NCI-H1105 (cell line): ENCODE data around the gene CACFD1.

Experiments used
- DNase-seq: peaks from one replicate; lab custom pipeline; 2025; lab: John Stamatoyannopoulos, UW

CACFD1 gene

DNA sequence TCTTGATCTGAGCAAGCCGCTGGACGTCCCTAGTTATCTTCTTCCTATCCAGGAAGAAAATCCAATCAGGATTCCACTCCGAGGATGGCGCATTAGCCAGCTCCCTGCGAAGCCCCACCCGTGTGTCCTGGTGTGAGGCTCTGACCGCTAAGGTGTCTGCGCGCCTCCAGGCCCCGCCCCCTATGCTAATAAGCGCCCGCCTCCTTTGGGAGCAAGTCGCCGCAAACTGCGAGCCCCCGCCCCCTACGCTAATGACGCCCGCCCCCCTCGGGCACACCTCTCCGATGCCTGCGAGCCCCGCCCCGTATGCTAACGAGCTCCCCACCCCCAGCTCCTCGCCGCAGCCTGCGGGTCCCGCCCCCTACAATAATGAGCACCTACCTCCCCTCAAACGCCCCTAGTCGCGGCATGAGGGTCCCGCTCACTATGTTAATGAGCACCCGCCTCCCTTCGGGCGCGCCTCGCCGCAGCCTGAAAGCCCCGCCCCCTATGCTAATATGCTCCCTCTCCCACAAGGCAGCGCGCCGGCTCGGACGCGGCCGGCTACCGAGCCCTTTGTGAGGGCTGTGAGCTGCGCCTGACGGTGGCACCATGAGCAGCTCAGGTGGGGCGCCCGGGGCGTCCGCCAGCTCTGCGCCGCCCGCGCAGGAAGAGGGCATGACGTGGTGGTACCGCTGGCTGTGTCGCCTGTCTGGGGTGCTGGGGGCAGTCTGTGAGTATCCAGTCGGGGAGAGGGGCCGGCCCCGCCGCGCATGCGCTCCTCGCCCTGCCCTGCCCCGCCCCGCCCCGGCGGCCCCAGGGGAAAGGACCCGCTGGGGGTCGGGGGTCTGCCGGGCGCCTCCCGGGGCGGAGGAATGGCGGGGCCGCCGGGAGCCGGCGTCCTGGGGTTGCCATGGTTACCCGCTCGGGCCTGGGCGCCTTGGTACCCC is at the start of gene CACFD1:
Gene CACFD1 (plus strand): TSS at position 503 of the 929 bp plus-strand sequence. CDS start 89 bp downstream, at position 592.
- DNase-seq, result peak; percentile 96

DNA sequence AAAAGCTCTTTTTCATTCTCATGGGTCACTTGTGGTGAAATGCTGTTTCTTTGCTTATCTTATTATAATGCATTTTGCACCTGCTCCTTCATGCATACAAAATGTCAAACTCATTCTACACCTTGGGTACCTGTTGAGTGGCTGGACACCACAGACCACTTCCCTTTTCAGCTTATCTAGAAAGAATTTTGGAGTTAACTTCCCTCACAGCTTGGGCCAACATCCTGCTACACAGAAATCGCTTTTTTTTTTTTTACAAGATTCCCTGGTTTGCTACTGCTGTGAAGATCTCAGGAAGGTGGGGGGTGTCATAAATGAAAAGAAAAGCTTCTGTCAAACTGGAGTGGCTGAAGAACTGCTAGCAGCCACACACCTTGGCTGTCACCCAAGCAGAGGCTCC is 44.6 kb upstream of the CACFD1 start:
- no peak for DNase-seq

DNA sequence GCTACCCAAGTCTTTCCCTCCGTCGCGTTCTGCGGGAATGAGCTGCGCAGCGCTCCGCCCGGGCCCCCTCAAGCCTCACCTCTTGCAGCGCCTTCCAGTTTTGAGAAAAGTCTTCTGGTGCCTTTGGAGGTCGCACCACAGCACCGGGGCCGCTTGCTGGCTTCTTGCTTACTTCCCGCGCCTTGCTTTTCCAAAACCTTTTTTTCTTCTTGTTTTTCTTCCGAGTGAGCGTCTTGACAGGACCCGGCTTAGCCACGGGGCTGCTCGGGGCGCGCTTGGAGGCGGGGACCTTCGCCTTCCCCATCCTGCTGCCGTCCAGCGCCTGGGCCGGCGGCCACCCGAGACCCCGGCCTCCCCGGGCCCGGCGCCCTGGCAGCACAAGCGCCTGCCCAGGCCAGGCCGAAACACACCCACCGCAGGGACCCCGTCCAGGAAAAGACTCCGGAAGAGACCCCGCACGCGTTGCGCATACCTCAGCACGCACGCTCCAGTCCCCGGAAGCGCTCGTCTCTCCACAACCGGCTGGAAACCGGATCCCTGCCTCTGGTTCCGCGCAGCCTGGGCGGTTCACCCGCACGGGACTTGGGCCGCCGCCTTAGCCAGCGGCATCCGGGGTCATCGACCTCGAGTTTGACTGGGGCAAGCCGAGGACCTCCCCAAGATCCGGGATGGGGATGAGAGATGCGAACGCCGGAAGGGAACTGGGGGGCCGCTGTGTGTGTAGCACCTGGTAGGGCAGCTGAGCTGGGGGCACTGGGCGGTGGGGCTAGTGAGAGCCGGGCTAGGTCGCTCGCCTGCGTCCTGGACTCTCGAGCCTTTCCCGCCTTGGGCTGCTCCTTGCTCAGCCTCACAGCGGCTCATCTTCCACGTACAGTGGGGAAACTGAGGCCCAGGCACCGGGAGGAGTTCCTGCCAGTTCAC is 42.0 kb upstream of the CACFD1 start, which contains the start of gene REXO4:
Gene REXO4 (minus strand): TSS at position 470 of the 921 bp plus-strand sequence. CDS start 166 bp downstream, at position 304.
- peak; percentile 74 for DNase-seq

DNA sequence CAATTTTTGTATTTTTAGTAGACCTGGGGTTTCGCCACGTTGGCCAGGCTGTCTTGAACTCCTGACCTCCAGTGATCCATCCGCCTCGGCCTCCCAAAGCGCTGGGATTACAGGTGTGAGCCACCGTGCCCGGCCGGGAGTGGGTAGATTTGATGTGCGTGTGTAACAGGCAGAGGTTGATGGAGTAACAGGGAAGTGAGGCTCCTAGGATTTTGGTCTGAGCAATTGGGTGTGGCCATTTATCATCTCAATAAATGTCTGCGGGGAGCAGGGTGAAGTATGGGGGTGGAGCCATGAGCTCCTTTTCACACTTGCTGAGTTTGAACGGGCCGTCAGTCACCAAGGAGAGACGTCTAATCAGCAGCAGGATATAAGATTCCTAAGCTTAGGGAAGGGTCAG is 40.8 kb upstream of the CACFD1 start:
- DNase-seq, result no peak

DNA sequence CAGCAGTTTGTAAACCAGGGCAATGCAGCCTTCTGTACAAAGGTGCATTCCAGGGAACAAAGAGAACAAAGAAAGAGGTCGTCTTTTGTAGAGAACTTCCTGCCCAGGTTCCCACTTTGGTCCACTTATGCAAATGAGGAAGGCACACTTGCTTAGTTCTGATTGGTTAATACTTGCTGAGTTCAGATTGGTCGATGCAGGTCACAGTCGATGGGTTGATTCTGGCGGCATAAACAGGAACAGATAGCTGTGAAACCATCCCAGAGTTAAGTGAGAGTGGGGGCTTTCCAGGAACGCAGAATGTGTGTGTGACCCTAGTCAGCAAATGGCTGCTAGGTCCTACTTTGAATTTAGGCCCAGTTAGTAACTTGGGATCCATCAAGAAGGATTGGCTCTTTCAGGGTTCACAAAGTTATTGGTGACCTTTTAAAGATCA is 39.4 kb upstream of the CACFD1 start:
- DNase-seq, result no peak

DNA sequence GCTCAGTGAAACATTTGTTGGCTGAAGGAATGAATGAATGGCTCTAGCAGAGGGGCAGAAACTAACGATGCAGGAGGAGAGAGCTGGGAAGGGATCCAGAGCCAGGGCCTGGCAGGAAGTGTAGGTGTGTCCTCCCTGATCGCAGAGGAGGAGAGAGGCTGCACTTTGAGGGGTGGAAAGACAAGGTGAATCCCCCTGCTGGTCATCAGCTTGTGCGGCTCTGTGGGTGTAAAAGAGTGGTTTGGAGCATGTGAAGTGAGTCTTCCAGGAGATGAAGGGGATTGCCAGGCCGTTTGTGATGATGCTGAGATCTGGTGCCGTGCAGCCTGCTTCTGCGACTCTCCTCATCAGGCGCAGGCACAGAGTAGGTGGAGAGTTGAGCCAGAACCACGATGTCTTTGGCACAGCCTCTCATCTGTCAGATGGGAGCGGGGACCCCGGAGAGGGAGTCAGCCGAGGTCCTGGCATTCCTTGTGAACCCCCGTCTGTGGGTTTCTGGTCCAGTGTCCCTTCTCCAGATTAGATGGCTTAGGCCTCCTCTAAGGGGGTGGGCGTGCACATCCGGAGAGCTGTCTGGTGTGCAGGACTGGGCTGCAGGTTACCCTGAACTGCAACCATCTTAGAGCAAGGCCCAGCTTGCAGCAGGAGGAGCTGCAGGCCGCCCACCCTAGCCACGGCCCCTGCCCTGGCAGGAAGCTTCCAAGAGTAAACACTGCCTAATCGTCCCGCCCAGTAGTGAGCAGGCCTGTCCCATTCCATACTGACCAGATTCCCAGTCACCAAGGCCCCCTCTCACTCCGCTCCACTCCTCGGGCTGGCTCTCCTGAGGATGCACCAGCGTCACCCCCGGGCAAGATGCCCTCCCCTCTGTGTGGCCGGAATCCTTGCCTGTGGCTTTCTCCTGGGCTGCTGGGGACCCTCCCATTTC is 37.9 kb upstream of the CACFD1 start, which contains the start of gene ADAMTS13:
Gene ADAMTS13 (plus strand): TSS at position 753 of the 928 bp plus-strand sequence. CDS start 77 bp downstream, at position 830.
- no peak for DNase-seq

DNA sequence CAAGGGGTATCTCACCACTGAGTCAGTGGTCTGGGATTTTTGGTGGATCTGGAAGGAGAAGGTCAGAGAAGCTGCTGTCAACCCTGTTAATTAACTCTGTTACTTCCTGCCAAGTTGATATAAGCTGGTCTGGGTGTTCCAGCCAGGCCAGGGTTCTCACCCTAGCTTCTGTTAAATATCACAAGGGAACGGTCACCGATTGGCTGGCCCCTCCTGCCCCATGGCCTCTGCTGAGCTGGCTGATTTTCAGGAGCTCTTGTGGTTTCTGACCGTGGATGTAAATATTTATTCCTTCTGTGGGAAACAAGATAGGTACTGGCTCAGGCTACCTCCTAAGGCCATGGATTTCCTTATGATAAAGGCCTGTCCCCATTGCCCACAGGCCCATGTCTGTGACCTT is 36.6 kb upstream of the CACFD1 start:
- DNase-seq, result no peak

DNA sequence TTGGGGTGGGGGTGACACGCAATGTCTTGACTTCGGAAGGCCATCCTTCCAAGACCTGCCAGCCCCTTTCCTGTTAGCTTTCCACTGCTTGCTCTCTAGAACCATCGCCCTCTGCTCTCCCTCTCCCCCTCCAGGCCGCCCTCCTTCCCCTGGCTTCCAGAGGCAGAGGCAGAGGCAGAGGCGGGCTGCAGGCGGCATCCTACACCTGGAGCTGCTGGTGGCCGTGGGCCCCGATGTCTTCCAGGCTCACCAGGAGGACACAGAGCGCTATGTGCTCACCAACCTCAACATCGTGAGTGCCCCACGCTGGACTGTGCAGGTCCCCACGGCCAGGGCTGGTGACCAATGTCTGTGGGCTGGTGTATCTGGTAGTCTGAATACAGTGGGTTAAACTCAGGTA is 35.6 kb upstream of the CACFD1 start:
- DNase-seq, result no peak

DNA sequence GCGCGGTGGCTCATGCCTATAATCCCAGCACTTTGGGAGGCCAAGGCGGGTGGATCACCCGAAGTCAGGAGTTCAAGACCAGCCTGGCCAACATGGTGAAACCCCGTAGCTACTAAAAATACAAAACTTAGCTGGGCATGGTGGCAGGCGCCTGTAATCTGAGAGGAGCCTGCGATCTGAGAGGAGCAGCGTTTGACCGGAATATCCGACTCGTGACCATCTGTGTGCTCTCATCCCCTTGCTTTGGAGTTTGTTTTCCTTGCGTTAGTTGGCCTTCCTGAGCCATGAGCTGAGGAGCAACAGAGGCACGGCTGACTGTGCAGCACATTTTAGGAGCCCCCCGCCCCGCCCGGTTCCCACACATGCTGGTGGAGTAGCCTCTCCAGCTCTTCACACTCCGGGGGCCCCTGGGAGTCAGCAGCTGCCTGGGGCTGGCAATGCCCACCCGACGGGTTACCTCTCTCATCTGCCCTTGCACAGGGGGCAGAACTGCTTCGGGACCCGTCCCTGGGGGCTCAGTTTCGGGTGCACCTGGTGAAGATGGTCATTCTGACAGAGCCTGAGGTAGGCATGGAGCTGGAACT is 34.6 kb upstream of the CACFD1 start:
- no peak for DNase-seq

DNA sequence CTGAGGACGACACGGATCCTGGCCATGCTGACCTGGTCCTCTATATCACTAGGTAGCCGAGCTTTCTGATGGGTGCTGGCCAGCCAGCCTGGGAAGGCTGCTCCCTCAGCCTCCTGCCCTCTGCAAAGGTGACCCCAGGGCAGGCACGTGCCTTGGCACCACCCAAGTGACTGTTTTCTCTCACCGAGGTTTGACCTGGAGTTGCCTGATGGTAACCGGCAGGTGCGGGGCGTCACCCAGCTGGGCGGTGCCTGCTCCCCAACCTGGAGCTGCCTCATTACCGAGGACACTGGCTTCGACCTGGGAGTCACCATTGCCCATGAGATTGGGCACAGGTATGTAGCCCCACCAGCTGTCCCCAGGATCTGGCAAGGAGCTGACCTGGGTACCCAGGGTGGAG is 33.8 kb upstream of the CACFD1 start:
- no peak for DNase-seq

DNA sequence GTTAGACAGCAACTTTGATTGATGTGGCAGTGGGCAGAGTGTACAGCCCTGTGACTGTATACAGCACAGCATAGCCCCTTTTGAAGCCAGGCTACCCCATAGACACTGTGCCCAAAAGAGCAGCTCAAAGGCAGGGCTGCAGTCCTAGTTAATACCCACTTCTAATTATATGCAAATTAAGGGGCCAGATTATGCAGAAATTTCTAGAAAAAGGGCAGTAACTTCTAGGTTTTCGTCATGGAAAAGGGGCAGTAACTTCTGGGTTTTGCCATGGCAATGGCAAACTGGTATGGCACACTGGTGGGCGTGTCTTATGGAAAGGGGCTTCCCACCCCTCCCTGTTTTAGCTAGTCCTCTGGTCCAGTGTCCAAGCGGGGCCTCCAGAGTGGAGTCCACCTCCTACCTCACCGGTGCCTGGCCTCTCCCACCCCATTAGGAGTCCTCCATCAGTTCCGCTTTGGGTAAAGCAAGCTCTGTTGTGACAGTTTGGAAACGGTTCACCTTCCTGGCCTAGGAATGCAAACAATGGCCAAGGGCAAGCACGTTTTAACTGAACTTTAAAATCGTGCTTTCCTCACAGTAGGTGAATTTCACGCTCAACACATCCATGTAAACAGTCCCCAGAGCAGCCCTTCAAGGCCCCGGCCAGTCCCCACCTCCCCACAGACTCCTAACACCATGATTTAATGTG is 32.0 kb upstream of the CACFD1 start:
- DNase-seq, result no peak

DNA sequence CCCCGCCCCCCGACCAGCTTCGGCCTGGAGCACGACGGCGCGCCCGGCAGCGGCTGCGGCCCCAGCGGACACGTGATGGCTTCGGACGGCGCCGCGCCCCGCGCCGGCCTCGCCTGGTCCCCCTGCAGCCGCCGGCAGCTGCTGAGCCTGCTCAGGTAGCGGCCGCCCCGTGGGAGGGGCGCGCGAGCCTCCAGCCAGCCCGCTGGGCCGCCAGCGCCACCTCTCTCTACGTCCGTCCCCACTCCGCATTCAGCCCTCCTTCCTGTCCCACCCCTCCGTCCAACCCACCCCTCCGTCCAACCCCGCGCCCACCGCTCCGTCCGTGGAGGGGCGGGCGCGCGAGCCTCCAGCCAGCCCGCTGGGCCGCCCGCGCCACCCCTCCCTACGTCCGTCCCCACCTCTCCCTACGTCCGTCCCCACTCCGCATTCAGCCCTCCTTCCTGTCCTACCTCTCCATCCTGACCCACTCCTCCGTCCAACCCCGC is 31.1 kb upstream of the CACFD1 start:
- no peak for DNase-seq

DNA sequence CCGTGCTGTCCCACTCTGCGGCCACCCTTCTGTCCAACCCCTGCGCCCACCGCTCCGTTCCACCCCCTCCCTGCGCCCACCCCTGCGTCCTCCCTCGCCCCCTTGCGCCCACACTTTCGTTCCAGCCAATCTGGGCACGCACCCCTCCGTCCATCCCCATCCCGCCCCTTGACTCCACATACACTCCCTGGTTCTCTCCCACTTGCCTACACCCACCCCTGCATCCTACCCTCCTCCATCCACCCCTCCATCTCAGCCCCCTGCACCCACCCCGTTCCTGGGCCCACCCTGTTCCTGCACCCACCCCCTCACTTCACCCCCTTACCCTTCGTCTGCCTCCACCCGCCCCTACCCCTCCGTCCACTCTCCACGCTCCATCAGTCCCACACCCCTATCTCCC is 30.6 kb upstream of the CACFD1 start:
- no peak for DNase-seq

DNA sequence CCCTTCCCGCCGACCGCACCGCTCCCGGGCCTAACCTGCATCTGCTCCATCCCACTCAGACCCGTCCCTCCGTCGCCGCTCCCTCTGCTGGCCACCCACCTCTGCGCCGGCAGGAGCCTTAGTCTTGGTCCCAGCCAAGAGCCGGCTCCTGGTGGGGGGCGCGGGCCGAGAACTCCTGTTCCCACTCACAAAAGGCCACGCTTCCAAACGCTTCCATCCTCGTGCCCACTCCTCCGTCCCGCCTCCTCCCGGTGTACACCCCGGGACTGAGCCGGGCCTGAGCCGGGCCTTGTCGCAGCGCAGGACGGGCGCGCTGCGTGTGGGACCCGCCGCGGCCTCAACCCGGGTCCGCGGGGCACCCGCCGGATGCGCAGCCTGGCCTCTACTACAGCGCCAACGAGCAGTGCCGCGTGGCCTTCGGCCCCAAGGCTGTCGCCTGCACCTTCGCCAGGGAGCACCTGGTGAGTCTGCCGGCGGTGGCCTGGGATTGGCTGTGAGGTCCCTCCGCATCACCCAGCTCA is 30.1 kb upstream of the CACFD1 start:
- no peak for DNase-seq

DNA sequence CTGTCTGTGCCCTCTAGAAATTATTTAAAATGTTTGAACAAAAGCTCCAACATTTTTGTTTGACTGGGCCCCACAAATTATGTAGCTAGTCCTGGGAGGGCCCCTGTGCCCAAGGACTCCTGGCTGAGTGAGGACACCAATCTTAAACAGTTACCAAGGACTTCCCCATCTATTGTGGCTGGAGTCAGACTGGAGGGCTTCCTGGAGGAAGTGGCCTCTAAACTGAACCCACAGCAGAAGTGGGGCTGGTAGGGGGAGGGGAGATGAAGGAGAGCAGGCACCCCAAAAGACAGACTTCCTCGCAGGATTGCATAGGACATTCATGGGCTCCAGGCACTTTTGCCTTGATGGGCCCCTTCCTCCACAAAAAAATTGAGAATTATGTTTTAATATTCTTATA is 29.5 kb upstream of the CACFD1 start:
- DNase-seq, result no peak

DNA sequence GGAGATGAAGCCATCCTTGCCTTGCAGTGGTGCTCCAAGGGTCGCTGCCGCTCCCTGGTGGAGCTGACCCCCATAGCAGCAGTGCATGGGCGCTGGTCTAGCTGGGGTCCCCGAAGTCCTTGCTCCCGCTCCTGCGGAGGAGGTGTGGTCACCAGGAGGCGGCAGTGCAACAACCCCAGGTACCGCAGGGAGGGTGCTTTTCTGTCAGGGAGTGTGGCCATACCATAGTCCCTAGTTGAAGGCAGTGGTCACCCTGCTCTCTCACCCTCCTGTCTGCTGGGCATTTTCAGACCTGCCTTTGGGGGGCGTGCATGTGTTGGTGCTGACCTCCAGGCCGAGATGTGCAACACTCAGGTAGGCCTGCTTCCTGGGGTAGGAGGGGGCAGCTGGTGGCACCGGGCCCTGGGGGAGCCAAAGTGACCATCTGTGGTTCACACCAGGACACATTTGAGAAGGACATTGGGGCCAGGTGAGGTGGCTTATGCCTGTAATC is 26.4 kb upstream of the CACFD1 start:
- no peak for DNase-seq

DNA sequence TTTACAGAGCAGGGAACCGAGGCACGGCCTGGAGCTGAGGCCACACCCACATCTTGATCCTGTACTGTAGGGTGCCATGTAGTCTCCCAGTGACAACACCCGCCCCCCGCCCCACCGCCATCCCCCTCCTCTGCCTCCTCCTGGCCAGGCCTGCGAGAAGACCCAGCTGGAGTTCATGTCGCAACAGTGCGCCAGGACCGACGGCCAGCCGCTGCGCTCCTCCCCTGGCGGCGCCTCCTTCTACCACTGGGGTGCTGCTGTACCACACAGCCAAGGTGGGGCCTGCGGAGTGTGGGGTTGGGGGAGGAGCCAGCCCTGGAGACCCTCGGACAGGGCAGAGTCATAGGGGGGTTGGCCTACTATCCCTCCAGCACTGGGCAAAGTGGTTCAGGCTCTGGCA is 23.1 kb upstream of the CACFD1 start:
- no peak for DNase-seq

DNA sequence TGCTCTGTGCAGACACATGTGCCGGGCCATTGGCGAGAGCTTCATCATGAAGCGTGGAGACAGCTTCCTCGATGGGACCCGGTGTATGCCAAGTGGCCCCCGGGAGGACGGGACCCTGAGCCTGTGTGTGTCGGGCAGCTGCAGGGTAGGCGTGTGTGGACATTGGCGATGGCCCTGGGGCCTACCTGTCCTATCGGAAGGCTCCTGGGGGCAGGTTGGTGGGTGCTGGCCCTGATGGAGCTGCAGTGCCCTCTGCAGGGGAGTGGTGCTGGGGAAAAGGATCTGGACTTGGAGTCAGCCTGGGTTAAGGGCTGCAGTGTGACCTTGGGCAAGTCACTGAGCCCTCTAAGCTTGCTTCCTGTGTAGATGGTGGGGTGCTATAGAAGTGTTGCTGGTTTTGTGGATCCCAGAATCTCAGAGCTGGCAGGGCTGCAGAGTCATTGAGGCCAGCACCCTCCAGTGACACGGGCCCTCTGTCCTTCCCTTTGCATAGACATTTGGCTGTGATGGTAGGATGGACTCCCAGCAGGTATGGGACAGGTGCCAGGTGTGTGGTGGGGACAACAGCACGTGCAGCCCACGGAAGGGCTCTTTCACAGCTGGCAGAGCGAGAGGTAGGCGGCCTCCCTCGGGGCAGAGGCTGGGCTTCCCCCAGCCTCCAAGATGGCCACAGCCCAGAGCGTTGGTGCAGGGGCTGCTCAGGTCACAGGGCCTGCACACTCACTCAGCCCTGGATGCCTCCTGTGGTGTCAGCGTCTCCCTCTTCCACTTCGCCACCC is 21.8 kb upstream of the CACFD1 start:
- no peak for DNase-seq

DNA sequence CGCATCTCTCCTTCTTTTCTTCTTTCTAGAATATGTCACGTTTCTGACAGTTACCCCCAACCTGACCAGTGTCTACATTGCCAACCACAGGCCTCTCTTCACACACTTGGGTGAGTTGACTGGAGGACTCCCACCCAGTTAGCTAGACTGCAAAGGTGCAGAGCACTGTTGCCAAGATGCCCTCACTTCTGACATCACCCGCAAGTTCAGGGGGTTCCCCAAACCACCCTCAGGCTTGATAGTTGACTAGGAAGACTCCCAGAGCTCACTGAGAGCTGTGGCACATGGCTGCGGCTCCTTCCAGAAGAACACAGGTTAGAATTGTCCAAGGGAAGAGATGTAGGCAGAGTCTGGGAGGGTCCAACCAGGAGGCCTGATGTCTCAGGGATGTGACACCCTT is 20.4 kb upstream of the CACFD1 start:
- no peak for DNase-seq
